ENCODE measurements around the gene RAB34.

DNA sequence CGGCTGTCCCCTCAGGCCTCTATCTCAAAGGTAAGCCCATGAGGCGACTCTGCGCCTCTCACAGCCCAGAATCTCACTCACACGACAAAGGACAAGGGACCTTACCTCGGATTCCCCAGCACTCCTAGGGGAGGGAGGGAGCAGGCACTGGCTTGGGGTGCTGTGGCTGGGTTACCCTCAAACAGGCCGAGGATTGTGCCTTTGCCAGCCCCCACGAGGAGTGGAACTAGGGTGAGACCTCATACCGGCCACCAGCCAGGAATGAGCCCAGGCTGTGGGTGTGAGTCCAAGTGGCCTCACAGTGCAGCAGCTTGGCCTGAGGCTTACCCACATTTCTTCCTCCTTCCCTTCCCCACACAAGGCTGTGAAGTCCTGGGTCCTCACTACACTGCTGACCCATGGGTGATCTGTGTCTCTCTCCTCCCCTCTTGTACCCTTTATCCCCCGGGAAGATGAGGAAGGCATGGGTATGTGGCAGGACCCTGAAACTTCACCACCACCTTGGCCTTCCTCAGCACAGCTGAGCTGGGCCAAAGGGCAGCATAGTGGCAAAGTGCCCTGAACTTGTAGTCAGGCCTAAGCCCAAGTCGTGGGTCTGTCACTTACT is 11.8 kb downstream of the RAB34 start:
- no peak for TF ChIP-seq EZH2 (IDR thresholded peaks at IDR 0.05; ENCODE audit: borderline replicate concordance)
- TF ChIP-seq, protein P1, sequence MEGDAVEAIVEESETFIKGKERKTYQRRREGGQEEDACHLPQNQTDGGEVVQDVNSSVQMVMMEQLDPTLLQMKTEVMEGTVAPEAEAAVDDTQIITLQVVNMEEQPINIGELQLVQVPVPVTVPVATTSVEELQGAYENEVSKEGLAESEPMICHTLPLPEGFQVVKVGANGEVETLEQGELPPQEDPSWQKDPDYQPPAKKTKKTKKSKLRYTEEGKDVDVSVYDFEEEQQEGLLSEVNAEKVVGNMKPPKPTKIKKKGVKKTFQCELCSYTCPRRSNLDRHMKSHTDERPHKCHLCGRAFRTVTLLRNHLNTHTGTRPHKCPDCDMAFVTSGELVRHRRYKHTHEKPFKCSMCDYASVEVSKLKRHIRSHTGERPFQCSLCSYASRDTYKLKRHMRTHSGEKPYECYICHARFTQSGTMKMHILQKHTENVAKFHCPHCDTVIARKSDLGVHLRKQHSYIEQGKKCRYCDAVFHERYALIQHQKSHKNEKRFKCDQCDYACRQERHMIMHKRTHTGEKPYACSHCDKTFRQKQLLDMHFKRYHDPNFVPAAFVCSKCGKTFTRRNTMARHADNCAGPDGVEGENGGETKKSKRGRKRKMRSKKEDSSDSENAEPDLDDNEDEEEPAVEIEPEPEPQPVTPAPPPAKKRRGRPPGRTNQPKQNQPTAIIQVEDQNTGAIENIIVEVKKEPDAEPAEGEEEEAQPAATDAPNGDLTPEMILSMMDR (IDR thresholded peaks at IDR 0.05; ENCODE audit: poor library complexity), result no peak
